ENCODE data around the gene RBBP8NL.

The RBBP8NL gene

DNA sequence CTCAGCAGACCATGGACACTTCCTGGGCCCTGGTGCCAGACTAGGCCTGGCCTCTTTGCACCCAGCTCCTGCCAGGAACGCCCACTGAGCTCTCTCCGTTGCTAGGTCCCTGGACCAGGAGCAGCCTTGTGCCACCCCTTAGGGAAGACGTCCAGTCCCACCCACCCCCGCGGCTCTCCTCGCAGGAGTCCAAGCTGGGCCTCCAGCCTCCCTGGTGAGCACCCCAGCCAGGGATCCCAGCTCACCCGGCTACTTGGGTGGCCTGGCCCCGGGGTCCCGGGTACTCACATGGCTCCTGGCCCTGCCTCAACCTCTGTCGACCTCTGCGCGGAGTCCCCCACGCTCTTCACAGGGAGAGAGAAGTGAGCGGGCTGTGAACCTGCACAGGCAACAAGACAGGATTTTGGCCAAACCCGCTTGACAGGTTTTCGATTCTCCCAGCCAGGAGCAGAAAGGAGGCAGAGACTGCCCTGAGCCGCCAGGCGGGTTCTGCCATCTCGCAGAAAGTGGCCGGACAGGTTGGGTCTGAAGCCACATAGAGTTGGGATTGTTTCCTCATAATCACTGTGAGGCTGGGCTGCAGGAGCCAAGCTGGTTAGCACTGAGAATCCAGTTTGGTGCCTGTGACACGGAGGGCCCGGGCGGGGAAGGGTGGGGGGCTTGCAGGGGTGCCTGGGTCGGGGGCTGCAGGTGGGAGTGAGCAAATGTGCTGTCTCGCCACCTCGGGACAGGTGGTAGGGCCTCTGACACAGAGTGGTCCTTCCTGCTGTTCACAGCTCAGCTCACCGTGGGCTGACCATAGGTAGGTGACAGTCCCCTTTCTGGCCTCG lies at the start of gene RBBP8NL:
Gene RBBP8NL (minus strand): TSS at position 368 of the 830 bp plus-strand sequence. CDS start 7,892 bp downstream, outside the sequence.
- no peaks in the 10 kb centered on the region for H3K4me1 ChIP-seq (ENCODE audit: insufficient read depth, low read length, poor library complexity, severe bottlenecking)
- no peaks in the 10 kb centered on the region for H4K20me1 ChIP-seq (ENCODE audit: insufficient read depth, low read length, poor library complexity, severe bottlenecking)
- no peak within 1 kb of the TSS for H3K4me2 ChIP-seq (ENCODE audit: low read depth, low read length, poor library complexity, severe bottlenecking)
- H3K79me2 ChIP-seq (ENCODE audit: insufficient read depth, low read length), result no peaks in the 10 kb centered on the region
- no peak within 1 kb of the TSS for H3K4me3 ChIP-seq (ENCODE audit: low read length, poor library complexity, severe bottlenecking)
- no peaks in the 10 kb centered on the region for H3K36me3 ChIP-seq (ENCODE audit: insufficient read depth, low read length)
- TF ChIP-seq EZH2phosphoT487 (IDR thresholded peaks at IDR 0.05; ENCODE audit: borderline replicate concordance) (no peak), CTCF (conservative IDR thresholded peaks at IDR 0.05; ENCODE audit: low read length) (no peak)
- H3K9me2 ChIP-seq (replicated peaks; ENCODE audit: low read depth, low read length), result no peaks in the 10 kb centered on the region
- no peak within 1 kb of the TSS for H3K9ac ChIP-seq (ENCODE audit: low read depth, low read length, poor library complexity, severe bottlenecking)
- no peaks in the 10 kb centered on the region for H3K27me3 ChIP-seq (ENCODE audit: insufficient read depth, low read length, poor library complexity, severe bottlenecking)
- no peaks in the 10 kb centered on the region for H3K9me3 ChIP-seq (ENCODE audit: insufficient read depth, low read depth, low read length)
- no peak within 1 kb of the TSS for H2AFZ ChIP-seq (ENCODE audit: low read length)
- H3F3A ChIP-seq (ENCODE audit: low read depth), result no peaks in the 10 kb centered on the region

GRCh38 chr20:62476056-62476838 lies 48.9 kb upstream of the RBBP8NL start:
- no peak overlapping the region for H2AFZ ChIP-seq (ENCODE audit: low read length)
- H4K20me1 ChIP-seq (ENCODE audit: insufficient read depth, low read length, poor library complexity, severe bottlenecking), result no peaks in the 10 kb centered on the region
- H3K27me3 ChIP-seq (ENCODE audit: insufficient read depth, low read length, poor library complexity, severe bottlenecking), result no peaks in the 10 kb centered on the region
- TF ChIP-seq EZH2phosphoT487 (IDR thresholded peaks at IDR 0.05; ENCODE audit: borderline replicate concordance) (no peak), CTCF (conservative IDR thresholded peaks at IDR 0.05; ENCODE audit: low read length) (no peak)
- no peak overlapping the region for H3K4me2 ChIP-seq (ENCODE audit: low read depth, low read length, poor library complexity, severe bottlenecking)
- no peaks in the 10 kb centered on the region for H3K9me2 ChIP-seq (replicated peaks; ENCODE audit: low read depth, low read length)
- no peaks in the 10 kb centered on the region for H3K79me2 ChIP-seq (ENCODE audit: insufficient read depth, low read length)
- H3K9me3 ChIP-seq (ENCODE audit: insufficient read depth, low read depth, low read length), result no peaks in the 10 kb centered on the region
- H3K9ac ChIP-seq (ENCODE audit: low read depth, low read length, poor library complexity, severe bottlenecking), result no peak overlapping the region
- no peaks in the 10 kb centered on the region for H3F3A ChIP-seq (ENCODE audit: low read depth)
- H3K36me3 ChIP-seq (ENCODE audit: insufficient read depth, low read length), result no peaks in the 10 kb centered on the region
- H3K4me3 ChIP-seq (ENCODE audit: low read length, poor library complexity, severe bottlenecking), result no peak overlapping the region
- H3K4me1 ChIP-seq (ENCODE audit: insufficient read depth, low read length, poor library complexity, severe bottlenecking), result peaks cover 12% of the 10 kb centered on the region

GRCh38 chr20:62475772-62476055 lies 48.4 kb upstream of the RBBP8NL start, which contains the start of gene GATA5:
TSS of gene GATA5 (minus strand) at chr20:62475995. CDS start at chr20:62475521, 474 bp downstream.
- Histone ChIP-seq H3K9me3 (ENCODE audit: insufficient read depth, low read depth, low read length) (no peaks in the 10 kb centered on the region), H3K4me1 (ENCODE audit: insufficient read depth, low read length, poor library complexity, severe bottlenecking) (peaks cover 12% of the 10 kb centered on the region), H3K4me2 (ENCODE audit: low read depth, low read length, poor library complexity, severe bottlenecking) (no peak within 1 kb of the TSS), H3F3A (ENCODE audit: low read depth) (no peaks in the 10 kb centered on the region), H3K36me3 (ENCODE audit: insufficient read depth, low read length) (no peaks in the 10 kb centered on the region), H3K4me3 (ENCODE audit: low read length, poor library complexity, severe bottlenecking) (no peak within 1 kb of the TSS), H2AFZ (ENCODE audit: low read length) (no peak within 1 kb of the TSS), H4K20me1 (ENCODE audit: insufficient read depth, low read length, poor library complexity, severe bottlenecking) (no peaks in the 10 kb centered on the region), H3K79me2 (ENCODE audit: insufficient read depth, low read length) (no peaks in the 10 kb centered on the region), H3K9ac (ENCODE audit: low read depth, low read length, poor library complexity, severe bottlenecking) (no peak within 1 kb of the TSS), H3K9me2 (replicated peaks; ENCODE audit: low read depth, low read length) (no peaks in the 10 kb centered on the region), H3K27me3 (ENCODE audit: insufficient read depth, low read length, poor library complexity, severe bottlenecking) (no peaks in the 10 kb centered on the region)
- TF ChIP-seq EZH2phosphoT487 (IDR thresholded peaks at IDR 0.05; ENCODE audit: borderline replicate concordance), result no peak
- no peak for TF ChIP-seq CTCF (conservative IDR thresholded peaks at IDR 0.05; ENCODE audit: low read length)
